PFSK-1 (cell line): ENCODE measurements around the gene UNC45A.

Experiments
- FOXP2 ChIP-seq: optimal IDR thresholded peaks from 2 replicates; pipeline ENCODE3; 2011; ENCODE audit warnings: borderline replicate concordance, control low read depth, inconsistent platforms; ENCODE audit not compliant: insufficient read depth; ENCODE audit errors: extremely low read length, extremely low read depth
- POLR2AphosphoS5 ChIP-seq: IDR thresholded peaks from 2 replicates; pipeline ENCODE4 v1.6.1; 2012; ENCODE audit warnings: low read depth, mild to moderate bottlenecking, control low read depth, low read length, moderate library complexity
- REST ChIP-seq, 2 experiments: IDR thresholded peaks; 2 replicates each; pipeline versions ENCODE4 v1.6.1 to v1.8.0; 2011 to 2012; ENCODE audit warnings: low read depth in 2 of 2, low read length in 2 of 2, control low read depth in 1 of 2, inconsistent platforms in 1 of 2, mild to moderate bottlenecking in 1 of 2, moderate library complexity in 1 of 2; ENCODE audit not compliant: insufficient read depth in 1 of 2
- SIN3A ChIP-seq: IDR thresholded peaks from 2 replicates; pipeline ENCODE4 v1.6.1; 2012; ENCODE audit warnings: mild to moderate bottlenecking, low read length, moderate library complexity, borderline replicate concordance; ENCODE audit not compliant: insufficient read depth
- TAF1 ChIP-seq: IDR thresholded peaks from 2 replicates; pipeline ENCODE4 v1.6.1; 2012; ENCODE audit warnings: low read length, control low read depth, borderline replicate concordance; ENCODE audit not compliant: insufficient read depth

UNC45A gene

DNA sequence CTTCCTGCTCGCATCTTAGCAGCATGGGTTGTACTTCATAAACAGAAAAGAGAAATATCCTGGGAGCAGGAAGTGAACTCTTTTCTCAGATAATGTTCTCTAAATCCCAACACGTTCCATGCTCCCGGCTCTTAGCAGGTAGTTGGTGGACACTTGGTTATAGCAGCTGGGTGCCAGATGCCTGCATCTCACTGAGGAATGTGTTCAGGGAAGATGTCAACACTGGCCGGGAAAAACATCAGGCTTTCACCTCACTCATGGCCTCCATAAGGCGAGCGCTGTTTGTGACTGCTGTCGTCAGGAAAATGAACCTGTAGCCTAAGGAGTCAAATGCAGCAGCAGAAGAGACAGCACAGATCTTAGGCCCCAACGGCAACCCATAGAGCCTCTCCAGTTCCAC lies 63.7 kb downstream of the UNC45A start:
- TF ChIP-seq POLR2AphosphoS5: no peak
- TF ChIP-seq TAF1: no peak
- TF ChIP-seq SIN3A: no peak
- TF ChIP-seq FOXP2: no peak
- TF ChIP-seq REST (IDR thresholded peaks at IDR 0.05; ENCODE audit: insufficient read depth in 1 of 2, low read depth in 2 of 2, low read length in 2 of 2): no peak

GRCh38 chr15:91001209-91001608 lies 66.1 kb downstream of the UNC45A start:
- TF ChIP-seq POLR2AphosphoS5: no peak
- TF ChIP-seq SIN3A: no peak
- no peak for TF ChIP-seq REST (IDR thresholded peaks at IDR 0.05; ENCODE audit: insufficient read depth in 1 of 2, low read depth in 2 of 2, low read length in 2 of 2)
- TF ChIP-seq FOXP2: no peak
- no peak for TF ChIP-seq TAF1
